ENCODE data around the gene PER2.

Gene PER2

GRCh38 chr2:238225911-238226697 lies 62.3 kb downstream of the PER2 start:
- no peak for DNase-seq (ENCODE audit: low spot score)

- DNase-seq (ENCODE audit: low spot score): no peak
Measured at GRCh38 chr2:238225121-238225520, 63.3 kb downstream of the PER2 start.

GRCh38 chr2:238224356-238225035 lies 63.9 kb downstream of the PER2 start:
- DNase-seq (ENCODE audit: low spot score): no peak

- peak; percentile 91 for DNase-seq (ENCODE audit: low spot score)
Measured at GRCh38 chr2:238220892-238221521, 67.4 kb downstream of the PER2 start.

- DNase-seq (ENCODE audit: low spot score): no peak
Measured at GRCh38 chr2:238220274-238220891, 68.0 kb downstream of the PER2 start.

GRCh38 chr2:238216651-238217184 lies 71.7 kb downstream of the PER2 start:
- DNase-seq (ENCODE audit: low spot score): peak; percentile 96

GRCh38 chr2:238207006-238207405 lies 81.4 kb downstream of the PER2 start:
- DNase-seq (ENCODE audit: low spot score): no peak

GRCh38 chr2:238203973-238204683 lies 84.3 kb downstream of the PER2 start:
- no peak for DNase-seq (ENCODE audit: low spot score)

- DNase-seq (ENCODE audit: low spot score): peak; percentile 92
Measured at GRCh38 chr2:238203094-238203972, 85.1 kb downstream of the PER2 start, which contains the start of gene ILKAP. Gene ILKAP (minus strand): TSS chr2:238203695. CDS start chr2:238203553, 142 bp downstream.

- DNase-seq (ENCODE audit: low spot score): no peak
Measured at GRCh38 chr2:238202326-238203093, 85.9 kb downstream of the PER2 start.
